8988T (cell line): ENCODE data around the gene RNF167.
"Not testable (repeated sequence)": the region's sequence is repeated elsewhere in the genome, so short reads cannot be mapped to it uniquely, and the experiment has no call there.

Experiments used
- DNase-seq: peaks from one replicate; pipeline ENCODE4 v3.0.0; 2011

The RNF167 gene

GRCh38 chr17:4903051-4903818, 36.8 kb upstream of the RNF167 start, which contains the start of gene CHRNE:
CHRNE (minus strand) TSS chr17:4903098; CDS start chr17:4903063, 35 bp downstream.
- DNase-seq = peak; percentile 40

- not testable (repeated sequence) for DNase-seq
These were observed 33.4 kb upstream of the RNF167 start for GRCh38 chr17:4906642-4907041.

DNA sequence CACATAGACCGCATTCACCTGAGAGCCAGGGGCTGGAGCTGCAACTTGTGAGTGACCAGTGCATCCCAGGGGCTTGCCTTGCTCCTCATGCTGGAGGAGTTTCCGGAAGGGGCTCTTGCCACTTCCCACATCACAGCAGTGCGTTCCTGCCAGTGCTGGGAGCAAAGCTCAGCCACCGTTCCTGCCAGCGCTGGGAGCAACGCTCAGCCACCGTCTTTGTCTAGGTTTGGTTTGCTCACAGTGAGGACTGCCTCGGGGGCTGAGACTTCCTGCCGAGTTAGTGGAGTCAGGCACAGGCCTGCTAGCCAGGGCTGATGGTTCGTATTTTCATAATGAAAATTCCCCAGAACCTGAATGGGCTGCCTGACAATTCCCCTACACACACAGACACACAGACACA, 31.8 kb upstream of the RNF167 start:
- no peak for DNase-seq

DNA sequence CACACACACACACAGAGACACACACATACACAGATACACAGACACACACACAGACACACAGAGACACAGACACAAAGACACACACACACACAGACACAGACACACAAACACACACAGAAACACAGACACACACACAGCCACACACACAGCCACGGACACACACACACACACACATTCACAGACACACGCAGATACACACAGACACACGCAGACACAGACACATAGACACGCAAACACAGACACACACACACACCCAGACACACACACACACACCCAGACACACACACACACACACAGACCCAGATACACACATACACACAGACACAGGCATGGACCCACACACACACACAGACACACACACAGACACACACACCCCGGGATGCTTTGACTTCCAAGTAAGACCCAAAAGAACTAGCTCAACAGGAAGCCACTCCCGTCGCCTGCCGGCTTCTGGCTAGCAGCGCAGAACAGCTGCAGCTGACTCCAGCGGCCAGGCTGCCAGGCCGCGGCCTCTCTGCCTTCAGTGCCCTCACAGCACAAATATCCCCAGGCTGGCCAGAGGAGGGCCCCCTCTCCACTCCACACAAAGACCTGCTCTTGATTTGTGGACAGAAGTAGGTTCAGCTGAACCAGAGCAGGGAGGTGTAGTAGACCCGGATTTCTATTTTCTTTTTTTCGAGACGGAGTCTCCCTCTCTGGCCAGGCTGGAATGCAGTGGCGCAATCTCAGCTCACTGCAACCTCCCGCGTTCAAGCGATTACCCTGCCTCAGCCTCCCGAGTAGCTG, 31.2 kb upstream of the RNF167 start:
- DNase-seq = peak; percentile 45

GRCh38 chr17:4913994-4914393, 26.1 kb upstream of the RNF167 start:
- no peak for DNase-seq

- DNase-seq = not testable (repeated sequence)
These were observed 25.5 kb upstream of the RNF167 start for GRCh38 chr17:4914551-4914950.

- DNase-seq = no peak
These were observed 20.5 kb upstream of the RNF167 start for GRCh38 chr17:4919511-4920047.

DNA sequence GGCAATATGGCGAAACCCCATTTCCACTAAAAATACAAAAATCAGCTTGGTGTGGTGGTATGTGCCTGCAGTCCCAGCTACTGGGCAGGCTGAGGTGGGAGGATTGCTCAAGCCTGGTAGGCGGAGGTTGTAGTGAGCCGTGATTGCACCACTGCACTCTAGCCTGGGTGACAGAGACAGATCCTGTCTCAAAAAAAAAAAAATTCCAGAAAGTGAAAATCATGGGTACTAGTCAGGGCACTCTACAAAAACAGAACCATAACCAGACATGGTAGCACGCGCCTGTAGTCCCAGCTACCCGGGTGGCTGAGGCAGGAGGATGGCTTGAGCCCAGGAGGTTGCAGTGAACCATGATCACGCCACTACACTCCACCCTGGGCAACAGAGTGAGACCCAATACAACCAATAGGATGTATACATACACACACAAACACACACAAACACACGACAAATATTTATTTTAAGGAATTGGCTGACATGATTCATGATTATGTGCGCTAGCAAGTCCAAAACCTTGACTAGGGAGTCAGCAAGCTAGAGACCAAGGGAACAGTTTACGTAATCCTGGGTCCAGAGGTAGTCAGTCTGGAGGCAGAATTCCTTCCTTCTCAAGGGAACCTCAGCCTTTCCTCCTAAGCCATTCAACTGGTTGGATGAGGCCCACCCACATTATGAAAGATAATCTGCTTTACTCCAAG, 19.6 kb upstream of the RNF167 start:
- DNase-seq = no peak

- DNase-seq = no peak
These were observed 18.7 kb upstream of the RNF167 start for GRCh38 chr17:4921320-4921719.

GRCh38 chr17:4926577-4927335, 13.3 kb upstream of the RNF167 start:
- DNase-seq = not testable (repeated sequence)

DNA sequence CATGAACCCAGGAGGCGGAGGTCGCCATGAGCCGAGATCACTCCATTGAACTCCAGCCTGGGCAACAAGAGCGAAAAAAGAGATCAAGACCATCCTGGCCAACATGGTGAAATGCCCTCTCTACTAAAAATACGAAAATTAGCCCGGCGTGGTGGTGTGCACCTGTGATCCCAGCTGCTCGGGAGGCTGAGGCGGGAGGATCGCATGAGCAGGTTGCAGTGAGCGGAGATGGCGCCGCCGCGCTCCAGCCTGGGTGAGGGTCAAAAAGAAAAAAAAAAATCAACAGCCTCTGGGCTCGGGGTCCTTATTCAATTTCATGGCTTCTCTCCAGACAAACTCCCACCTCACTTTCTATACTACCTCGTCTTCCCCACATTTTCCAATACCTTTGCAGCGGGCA, 11.2 kb upstream of the RNF167 start:
- DNase-seq = no peak

- DNase-seq = no peak
These were observed 8.1 kb upstream of the RNF167 start, which contains the start of gene GP1BA for GRCh38 chr17:4931963-4932362. GP1BA (plus strand) TSS chr17:4932277; CDS start chr17:4932605, 328 bp downstream.

- no peak for DNase-seq
These were observed 7.3 kb upstream of the RNF167 start for GRCh38 chr17:4932756-4933155.

DNA sequence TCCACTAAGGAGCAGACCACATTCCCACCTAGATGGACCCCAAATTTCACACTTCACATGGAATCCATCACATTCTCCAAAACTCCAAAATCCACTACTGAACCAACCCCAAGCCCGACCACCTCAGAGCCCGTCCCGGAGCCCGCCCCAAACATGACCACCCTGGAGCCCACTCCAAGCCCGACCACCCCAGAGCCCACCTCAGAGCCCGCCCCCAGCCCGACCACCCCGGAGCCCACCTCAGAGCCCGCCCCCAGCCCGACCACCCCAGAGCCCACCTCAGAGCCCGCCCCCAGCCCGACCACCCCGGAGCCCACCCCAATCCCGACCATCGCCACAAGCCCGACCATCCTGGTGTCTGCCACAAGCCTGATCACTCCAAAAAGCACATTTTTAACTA, 6.4 kb upstream of the RNF167 start:
- DNase-seq = no peak

DNA sequence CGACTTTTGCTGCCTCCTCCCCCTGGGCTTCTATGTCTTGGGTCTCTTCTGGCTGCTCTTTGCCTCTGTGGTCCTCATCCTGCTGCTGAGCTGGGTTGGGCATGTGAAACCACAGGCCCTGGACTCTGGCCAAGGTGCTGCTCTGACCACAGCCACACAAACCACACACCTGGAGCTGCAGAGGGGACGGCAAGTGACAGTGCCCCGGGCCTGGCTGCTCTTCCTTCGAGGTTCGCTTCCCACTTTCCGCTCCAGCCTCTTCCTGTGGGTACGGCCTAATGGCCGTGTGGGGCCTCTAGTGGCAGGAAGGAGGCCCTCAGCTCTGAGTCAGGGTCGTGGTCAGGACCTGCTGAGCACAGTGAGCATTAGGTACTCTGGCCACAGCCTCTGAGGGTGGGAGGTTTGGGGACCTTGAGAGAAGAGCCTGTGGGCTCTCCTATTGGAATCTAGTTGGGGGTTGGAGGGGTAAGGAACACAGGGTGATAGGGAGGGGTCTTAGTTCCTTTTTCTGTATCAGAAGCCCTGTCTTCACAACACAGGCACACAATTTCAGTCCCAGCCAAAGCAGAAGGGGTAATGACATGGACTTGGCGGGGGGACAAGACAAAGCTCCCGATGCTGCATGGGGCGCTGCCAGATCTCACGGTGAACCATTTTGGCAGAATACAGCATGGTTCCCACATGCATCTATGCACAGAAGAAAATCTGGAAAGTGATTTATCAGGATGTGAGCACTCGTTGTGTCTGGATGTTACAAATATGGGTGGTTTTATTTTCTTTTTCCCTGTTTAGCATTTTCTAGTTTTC, 5.7 kb upstream of the RNF167 start:
- DNase-seq = no peak

- no peak for DNase-seq
These were observed 4.4 kb upstream of the RNF167 start for GRCh38 chr17:4935650-4936049.

- DNase-seq = no peak
These were observed 3.6 kb upstream of the RNF167 start for GRCh38 chr17:4936436-4936835.

DNA sequence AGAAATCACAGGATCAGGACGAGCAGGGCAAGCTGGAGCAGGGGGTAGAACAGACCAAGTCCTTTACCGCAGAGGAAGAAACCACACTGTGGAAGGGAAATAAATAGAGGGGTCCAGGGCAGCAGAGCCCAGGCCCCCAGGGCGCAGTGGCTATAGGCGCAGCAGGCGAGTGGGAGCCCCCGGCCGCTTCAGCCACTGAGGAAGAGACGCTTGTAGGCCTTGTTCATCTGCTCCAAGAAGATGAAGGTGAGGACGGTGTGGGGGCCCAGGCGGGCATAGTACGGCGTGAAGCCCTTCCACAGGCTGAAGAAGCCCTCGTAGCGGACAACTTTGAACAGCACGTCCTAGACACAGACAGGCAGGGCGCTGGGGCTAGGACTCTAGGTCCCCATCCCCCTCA, 2.5 kb upstream of the RNF167 start:
- no peak for DNase-seq

- no peak for DNase-seq
These were observed 2.0 kb upstream of the RNF167 start for GRCh38 chr17:4938069-4938491.

DNA sequence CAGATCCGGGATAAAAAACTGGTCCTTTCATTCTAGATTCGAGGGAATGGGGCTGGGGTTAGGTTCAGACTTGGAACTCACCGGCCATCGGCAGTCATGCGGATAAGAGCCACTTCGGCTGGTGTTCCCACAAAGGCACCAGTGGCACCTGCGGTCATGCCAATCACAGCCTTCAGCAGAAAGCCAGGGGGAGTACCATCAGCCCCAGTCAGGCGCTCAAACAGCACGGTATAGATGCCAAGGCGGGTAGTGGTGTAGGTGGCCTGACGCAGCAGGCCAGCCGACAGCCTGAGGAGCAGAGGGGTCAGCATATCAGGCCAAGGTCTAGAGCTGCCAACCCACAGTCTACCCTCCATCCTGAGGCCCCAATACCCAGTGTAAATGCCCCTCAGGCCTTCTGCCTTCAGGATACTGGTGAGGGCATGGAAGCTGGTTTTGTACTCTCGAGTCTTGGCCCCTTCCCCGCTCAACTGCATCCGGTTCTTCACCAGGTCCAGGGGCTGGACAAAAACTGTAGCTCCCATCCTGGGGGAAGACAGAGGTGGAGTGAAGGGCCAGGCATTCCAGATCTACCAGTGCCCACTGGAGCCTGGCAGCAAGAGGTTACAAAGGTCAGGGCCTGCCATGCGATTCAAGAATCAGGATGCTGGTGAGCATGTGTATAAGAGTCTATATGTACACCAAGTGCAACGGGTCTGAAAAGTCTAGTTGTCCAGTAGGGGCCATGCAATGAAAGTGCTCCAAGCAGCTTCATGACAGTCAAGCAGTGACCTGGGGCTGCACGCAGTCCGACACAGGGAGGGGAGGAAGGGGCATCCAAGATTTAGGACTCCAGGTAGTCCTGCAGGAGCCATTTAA, 1.2 kb upstream of the RNF167 start:
- DNase-seq = no peak

- DNase-seq = no peak
These were observed 597 bp upstream of the RNF167 start for GRCh38 chr17:4939546-4939795.
